Heart left ventricle (tissue), 13 donors: ENCODE measurements around the gene CDK19.

Experiments
- POLR2A ChIP-seq, 2 donors: fragments of 450-650 bp; IDR thresholded peaks; one replicate each; pipeline ENCODE4 v1.6.1; 2017; ENCODE audit warnings: antibody characterized with exemption in 2 of 2, mild to moderate bottlenecking in 2 of 2, moderate library complexity in 2 of 2
- TF ChIP-seq, protein P1 (sequence below), 12 donors: fragments of 200-600 bp; sonication (generic) in 4 of 12; IDR thresholded peaks; one replicate each; pipeline versions ENCODE4 v1.5.0 to v1.8.0; 2018 to 2022; ENCODE audit warnings: antibody characterized with exemption in 12 of 12, mild to moderate bottlenecking in 5 of 12
- donor health status: ischemic (EF 13 %, LVEDD 7.1; RV severe dilation, severe dysfunction).
- donor health status: DM: no; HTN: yes; CAD: no.
- donor health status: DM: no; HTN: no; CAD: no.
- donor health status: ischemic (EF 25% LVEDD 6.9; RV normal size, moderate dysfunction).
- donor health status: ischemic (EF 25% LVEDD 5.7; RV mildly dilated, moderate dysfunction).
- donor health status: ischemic (EF 35%, LVEDD 5.7; RV mildly dilated, moderate dysfunction).
- donor health status: nonischemic (EF 11% LVEDD 7.7; RV severe dilation, severe dysfunction).
- donor health status: DM: yes; HTN: yes; CAD: no.
- donor health status: PGD.
- donor health status: ischemic (EF 29% LVEDD 5.4; RV normal size, mild dysfunction).
- donor health status: nonischemic (EF 23%, LVEDD 6.1; RV moderate dilation, normal function).

DNA sequence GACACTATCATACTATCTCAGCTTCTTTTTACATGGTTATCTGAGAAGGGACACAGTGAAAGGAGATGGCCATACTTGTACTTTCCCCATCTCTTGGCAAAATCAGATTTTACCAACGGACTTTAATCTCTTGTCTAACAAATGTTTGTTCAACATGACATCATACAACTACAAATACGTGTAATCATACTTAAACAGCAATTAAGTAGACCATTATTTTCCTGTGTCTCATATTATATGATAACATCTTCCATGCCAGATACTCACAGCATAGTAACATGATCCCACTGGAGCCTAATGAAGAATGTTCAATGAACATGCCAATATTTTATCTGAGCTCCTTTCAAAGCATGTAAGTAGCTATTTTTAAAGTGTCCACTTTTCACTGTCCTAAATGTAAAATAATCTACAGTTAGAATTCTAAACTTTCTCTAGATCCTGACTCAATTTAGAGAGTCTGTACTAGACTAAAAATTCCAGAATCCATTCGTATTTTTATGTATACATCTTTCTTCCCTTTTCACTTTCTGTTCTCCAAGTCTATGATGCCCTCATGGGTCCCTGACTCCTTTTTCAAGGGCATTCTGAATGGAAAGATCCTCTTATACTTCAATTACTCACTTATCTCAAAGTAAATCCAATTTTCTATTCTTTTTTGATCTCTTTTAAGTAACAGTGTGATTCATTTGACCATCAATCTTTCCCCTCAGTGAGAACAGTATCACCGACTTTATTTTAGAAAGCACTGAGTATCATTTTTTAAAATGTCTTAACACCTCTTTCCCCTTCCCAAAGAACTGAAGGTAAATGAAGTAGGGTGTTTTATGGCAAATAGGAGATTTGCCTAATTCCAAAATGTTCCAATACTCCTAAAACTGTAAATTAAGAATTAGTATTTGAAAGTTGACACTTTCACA is 133.5 kb downstream of the CDK19 start:
- TF ChIP-seq, protein P1, sequence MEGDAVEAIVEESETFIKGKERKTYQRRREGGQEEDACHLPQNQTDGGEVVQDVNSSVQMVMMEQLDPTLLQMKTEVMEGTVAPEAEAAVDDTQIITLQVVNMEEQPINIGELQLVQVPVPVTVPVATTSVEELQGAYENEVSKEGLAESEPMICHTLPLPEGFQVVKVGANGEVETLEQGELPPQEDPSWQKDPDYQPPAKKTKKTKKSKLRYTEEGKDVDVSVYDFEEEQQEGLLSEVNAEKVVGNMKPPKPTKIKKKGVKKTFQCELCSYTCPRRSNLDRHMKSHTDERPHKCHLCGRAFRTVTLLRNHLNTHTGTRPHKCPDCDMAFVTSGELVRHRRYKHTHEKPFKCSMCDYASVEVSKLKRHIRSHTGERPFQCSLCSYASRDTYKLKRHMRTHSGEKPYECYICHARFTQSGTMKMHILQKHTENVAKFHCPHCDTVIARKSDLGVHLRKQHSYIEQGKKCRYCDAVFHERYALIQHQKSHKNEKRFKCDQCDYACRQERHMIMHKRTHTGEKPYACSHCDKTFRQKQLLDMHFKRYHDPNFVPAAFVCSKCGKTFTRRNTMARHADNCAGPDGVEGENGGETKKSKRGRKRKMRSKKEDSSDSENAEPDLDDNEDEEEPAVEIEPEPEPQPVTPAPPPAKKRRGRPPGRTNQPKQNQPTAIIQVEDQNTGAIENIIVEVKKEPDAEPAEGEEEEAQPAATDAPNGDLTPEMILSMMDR (IDR thresholded peaks at IDR 0.05) = no peak
- TF ChIP-seq POLR2A (IDR thresholded peaks at IDR 0.05) = no peak
